Testis (tissue), 2 donors: ENCODE data around the gene PPM1H.

Experiments
- CTCF ChIP-seq, 3 experiments: fragments of 450-650 bp in 2 of 3; fragments of 200-600 bp in 1 of 3; sonication (generic) in 1 of 3; IDR thresholded peaks; one replicate each; pipeline ENCODE4 v1.5.1; 2016 to 2019; ENCODE audit warnings: antibody characterized with exemption in 3 of 3, mild to moderate bottlenecking in 2 of 3, moderate library complexity in 1 of 3
- POLR2A ChIP-seq: fragments of 450-650 bp; IDR thresholded peaks from one replicate; pipeline ENCODE4 v1.6.1; 2017; ENCODE audit warnings: antibody characterized with exemption, mild to moderate bottlenecking, moderate library complexity

DNA sequence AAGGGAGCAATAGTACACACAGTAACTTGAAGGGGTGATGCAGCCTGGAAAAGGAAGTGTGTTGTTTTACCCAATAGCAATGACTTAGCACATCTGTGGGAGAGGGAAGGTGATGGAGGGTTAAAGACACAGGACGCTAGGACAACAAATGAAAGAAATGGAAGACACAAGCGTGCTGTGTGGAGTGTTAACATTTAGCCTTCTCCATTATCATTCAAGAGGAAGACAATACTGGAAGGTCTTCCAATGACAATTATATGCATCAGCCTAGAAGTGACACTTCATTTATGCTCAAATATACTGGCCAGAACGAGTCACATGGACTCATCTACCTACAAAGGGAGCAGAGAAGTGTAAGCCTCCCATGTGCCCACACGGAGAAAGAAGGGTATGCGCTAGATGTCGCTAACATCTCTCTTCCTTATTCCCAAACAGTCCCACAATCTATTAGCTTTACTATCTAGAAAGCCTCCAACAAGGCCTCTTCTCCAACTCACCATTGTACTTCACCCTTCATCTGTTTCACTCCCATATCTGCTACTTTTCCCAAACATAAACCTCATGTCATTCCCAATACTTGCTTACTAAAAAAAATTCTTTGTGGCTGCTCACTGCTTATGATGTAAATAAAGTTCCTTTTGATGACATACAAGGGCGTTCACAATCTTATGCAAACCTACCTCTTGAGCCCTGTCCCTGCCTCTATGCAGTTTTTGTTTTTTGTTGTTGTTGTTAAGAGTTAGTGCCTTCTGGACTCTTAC is 20.3 kb downstream of the PPM1H start:
- TF ChIP-seq CTCF (IDR thresholded peaks at IDR 0.05): no peak
- no peak for TF ChIP-seq POLR2A
